GM19467 (cell line): ENCODE results near the gene GAL.
"Not testable (repeated sequence)": the region's sequence is repeated elsewhere in the genome, so short reads cannot be mapped to it uniquely, and the experiment has no call there.

ENCODE experiments used
- ATAC-seq: cut with Tn5 transposase; IDR thresholded peaks from one replicate; pipeline ENCODE4 v1.9.1; 2021; ENCODE audit warnings: mild to moderate bottlenecking, moderate library complexity; ENCODE audit not compliant: unreplicated experiment

The GAL gene, protein sequence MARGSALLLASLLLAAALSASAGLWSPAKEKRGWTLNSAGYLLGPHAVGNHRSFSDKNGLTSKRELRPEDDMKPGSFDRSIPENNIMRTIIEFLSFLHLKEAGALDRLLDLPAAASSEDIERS

DNA sequence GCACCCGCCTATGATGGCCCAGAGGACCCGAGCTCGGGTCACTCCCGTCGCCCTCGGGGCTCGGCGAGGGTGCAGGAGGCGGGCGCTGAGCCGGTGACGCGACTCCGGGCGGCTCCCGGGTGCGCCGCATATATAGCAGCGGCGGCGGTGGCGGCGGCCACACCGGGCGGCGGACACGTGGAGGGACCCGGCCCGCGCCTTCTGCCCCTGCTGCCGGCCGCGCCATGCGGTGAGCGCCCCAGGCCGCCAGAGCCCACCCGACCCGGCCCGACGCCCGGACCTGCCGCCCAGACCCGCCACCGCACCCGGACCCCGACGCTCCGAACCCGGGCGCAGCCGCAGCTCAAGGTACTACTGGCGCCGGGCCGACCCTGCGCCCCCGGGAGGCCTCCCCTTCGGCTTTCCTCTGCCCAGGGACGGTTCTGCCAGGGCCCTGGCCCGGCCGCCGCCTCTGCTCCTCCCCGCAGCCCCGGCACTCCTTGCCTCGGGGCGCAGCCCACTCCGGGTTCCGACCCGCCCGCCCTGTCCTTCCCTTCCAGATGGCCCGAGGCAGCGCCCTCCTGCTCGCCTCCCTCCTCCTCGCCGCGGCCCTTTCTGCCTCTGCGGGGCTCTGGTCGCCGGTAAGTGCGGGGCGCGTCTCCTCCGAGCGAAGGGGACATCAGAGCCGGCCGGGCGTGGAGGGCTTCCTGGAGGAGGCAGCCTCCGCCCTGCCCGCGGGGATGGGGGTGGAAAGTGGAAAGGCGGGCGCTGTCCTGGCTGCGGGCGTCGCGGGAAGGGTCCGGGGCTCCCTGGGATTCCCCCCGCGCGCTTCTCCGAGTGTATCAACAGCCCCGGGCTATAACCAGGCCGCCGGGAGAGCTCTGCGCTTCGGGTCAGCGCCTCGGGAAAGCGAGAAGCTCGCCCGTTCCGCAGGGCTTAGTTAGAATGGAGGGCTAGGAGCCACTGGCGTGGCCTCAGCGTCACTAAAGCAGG, at the start of gene GAL:
TSS of gene GAL (plus strand) at position 160 of the 972 bp plus-strand sequence. CDS start at position 540, 380 bp downstream.
- ATAC-seq, result no peak

DNA sequence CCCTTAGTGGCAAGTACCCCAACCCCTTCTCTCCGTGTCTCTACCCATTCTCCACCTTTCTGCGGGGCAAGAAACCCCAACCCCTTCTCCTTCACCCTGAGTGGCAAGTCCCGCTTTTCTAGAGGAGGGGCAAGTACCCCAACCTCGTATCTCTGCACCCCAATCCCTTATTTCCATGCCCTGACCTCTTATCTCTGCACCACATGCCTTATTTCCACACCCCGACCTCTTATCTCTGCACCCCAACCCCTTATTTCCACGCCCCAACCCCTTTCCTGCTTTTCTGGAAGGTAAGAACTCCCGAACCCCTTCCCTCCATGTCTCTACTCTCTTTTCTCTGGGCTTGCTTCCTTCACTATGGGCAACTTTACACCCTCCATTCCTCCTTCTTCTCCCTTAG, 49.7 kb upstream of the GAL start:
- not testable (repeated sequence) for ATAC-seq

DNA sequence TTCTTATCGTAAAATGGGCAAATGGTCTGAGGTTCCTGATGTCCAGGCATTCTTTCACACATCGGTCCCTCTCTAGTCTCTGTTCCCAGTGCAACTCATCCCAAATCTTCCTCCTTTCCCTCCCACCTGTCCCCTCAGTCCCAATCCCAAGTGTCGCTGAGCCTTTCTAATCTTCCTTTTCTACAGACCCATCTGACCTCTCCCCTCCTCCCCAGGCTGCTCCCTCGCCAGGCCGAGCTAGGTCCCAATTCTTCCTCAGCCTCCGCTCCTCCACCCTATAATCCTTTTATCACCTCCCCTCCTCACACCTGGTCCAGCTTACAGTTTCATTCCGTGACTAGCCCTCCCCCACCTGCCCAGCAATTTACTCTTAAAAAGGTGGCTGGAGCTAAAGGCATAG, 49.2 kb upstream of the GAL start:
- ATAC-seq, result not testable (repeated sequence)

DNA sequence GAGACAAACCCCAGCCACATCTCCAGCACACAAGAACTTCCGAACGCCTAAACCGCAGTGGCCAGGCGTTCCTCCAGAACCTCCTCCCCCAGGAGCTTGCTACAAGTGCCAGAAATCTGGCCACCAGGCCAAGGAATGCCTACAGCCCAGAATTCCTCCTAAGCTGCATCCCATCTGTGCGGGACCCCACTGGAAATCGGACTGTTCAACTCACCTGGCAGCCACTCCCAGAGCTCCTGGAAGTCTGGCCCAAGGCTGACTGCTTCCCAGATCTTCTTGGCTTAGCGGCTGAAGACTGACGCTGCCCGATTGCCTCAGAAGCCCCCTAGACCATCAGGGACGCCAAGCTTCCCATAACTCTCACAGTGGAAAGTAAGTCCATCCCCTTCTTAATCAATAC, 48.5 kb upstream of the GAL start:
- not testable (repeated sequence) for ATAC-seq

DNA sequence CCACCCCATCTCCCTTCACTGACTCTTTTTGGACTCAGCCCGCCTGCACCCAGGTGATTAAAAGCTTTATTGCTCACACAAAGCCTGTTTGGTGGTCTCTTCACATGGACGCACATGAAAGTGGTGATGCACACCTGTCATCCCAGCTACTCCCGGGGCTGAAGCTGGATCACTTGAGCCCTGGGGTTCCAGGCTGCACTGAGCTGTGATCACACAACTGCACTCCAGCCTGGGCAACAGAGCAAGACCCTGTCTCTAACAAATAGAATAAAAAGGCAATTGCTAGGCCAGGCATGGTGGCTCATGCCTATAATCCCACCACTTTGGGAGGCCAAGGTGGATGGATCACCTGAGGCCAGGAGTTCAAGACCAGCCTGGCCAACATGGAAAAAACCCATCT, 45.0 kb upstream of the GAL start:
- not testable (repeated sequence) for ATAC-seq

DNA sequence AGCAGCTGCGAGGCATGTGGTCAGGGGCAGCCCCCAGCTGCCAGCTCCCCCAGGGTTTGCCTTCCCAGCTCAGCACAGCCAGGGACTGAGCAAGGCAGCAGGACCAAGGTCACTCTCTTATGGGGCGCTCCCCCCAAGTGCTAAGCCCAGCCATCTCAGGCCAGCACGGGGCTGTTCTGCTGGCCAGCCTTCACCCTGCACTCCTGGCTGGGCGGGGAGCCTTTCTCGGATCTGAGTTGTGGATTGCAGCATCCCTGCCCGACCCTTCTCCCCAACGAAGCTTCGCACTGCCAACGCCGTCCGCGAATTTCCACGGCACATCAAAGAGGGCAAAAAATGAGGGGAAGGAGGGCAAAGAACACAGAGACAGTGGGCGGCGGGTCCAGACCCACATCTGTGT, 42.5 kb upstream of the GAL start:
- no peak for ATAC-seq

DNA sequence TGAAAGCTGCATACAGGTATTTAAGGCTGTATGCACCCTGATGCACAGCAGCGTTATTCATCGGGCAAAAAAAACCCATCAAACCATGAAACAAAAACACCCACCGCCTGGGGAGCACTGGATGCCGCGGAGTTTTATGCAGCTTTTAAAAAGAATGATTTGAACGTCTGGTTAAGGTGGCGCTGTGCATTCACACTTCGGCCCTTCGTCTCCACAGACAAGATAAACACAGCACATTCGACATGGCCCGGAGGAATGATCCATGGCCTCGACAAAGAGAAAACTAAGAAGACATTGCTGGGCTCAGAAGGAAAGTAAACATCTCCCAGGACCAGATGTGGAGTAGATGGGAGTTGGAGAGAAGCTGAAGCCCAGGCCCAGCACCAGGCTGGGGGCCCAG, 40.8 kb upstream of the GAL start:
- ATAC-seq, result no peak

DNA sequence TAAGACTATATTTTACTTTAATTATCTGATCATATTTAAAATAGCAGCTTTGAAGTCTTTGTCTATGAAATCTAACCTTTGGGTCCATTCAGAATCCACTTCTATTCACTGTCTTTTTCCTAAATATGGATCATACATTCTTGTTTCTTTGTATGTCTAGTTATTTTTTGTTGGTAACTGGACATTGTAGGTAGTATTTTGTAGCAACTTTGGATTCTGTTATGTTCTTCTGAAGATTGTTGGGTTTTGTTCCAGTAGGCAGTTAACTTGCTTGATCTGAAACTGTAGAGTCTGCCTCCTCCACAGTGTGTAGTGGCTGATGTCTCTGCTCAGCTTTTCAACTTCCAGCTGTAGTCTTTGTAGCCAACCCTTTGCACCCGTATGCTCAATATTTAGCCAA, 37.5 kb upstream of the GAL start:
- ATAC-seq, result no peak

DNA sequence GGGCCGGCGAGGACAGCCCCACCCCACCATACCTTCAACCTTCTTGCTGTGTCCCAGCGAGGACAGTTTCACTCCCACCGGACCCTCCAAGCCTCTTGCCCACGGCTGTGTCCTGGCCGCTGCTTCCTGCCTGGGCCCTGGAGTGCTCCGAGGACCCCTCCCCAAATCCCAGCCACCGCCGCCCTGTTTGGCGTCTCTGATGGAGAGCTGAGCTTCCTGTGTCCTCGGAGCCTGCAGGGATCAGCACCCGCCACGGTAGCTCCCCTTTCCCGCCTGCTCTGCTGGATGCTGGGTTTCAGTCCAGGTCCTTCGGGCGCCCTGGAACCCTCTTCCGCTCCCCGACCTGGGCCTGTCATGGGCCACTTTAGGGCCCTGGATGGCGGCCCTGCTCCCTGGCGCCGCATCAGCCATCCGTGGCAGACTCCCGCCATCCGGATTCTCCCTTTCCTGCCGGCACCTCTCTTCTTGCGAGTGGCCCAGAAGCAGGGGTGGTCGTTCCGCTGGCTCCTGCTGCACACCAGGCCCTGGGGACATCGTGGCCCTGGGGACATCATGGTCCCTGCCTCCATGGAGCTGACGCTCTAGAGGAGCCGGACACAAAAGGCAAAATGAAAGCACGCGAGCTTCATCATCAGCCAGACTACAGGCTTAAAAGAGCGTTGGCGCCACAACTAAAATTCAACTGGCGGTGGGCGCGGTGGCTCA, 34.3 kb upstream of the GAL start:
- no peak for ATAC-seq

DNA sequence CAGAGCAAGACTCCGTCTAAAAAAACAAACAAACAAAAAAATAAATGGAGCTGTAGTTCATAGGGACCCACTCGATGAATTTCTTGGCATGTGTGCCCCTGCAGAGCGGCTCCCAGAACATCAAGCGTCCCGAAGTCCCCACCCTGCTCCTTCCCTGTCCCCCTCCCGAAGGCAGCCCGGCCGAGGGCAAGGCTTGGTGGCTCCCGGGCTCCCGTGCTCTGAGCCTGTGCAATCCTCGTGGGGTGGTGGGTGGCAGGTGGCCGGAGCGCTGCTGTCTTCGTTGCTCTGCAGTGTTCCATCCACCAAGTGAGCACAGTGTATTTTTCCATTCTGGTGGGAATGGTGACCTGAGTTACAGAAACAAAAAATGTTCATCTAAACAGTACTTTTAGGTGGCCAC, 33.5 kb upstream of the GAL start:
- no peak for ATAC-seq

DNA sequence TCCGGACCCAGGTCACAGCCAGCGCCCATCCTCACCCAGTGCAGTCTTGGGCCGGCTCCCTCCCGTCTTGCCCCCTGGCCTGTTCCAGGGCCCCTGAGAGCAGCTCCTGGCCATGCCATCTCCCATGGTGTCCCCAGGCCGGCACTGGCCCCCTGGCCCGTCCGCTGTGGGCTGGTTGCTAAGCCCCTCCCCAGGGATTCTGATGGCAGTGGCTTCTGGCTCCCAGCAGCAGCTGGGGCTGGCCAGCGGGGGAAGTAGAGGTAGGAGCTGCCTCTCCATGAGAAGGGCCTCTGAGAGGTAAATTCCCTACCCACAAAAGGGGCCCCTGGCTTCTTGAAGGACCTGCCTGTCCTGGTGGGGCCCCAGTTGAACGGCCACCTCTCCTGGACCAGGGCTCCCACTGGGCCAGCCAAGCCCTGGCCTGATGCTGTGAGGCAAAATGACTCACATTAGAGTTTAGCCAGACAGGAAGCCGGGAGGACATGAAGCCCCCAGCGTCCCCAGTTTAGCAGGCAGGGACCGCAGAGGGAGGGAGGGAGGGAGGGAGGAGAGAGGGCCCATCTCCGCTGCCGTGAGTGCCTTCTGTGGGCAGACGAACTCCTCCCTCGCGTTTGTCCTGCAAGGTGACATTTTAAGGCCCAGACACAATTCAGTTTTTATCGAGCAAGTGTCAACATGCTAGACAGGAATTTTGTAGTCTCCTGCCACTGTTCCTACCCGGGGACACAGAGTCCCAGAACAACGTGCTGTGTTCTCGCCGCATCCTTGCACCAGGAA, 32.9 kb upstream of the GAL start:
- ATAC-seq, result no peak

DNA sequence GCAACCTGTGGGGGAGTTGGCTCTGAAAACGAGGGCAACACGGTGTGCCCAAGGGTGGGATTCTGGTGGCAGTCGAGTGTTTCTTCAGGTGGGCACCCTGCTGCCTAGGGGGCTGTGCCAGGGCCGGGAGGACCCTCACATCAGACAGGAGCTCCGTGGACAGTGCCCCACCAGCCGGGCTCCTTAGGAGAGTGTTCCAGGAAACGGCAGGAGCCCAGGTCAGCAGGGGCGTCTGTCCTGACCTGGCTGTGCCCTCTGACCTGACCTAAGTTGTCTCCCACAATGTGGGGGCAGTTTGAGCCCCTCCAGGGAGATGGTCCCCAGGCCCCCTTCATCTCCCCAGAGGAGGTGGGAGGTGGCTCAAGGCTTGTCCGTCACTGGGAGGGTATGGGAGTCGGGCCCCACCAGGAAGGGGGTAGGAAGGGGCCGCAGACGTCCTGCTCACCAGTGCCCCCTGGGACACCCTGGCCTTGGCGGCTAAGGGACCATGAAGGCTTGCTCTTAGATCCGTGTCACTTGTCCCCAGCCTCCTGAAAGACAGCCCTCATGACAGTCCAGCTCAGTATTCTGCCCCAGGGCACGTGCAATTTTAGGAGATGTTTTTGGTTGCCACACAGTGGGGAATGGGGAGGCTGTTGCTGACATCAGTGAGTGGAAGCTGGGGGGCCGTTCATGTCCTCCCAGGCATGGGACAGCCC, 32.2 kb upstream of the GAL start:
- no peak for ATAC-seq

DNA sequence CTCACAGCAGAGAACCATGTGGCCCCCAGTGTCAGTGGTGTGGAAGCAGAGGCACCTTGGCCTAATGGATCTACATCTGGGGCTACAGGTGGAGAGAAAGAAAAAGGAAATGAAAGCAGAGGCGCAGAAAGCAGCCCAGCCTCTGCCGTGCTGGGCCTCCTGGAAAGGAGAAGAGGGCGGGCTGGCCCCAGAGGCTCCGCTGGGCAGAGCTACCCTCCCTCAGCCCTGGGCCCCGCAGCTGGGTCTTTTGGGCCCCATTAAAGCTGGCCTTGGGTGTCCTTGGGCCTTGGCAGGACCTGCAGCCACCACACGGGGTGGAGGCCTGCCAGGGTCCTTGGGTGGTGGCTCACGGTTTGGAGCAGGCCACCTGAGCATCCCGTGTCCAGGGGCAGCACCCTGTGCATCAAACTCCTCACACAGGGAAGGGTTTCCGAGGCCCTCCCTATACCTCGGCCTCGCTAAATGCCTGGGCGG, 31.6 kb upstream of the GAL start:
- ATAC-seq, result no peak

DNA sequence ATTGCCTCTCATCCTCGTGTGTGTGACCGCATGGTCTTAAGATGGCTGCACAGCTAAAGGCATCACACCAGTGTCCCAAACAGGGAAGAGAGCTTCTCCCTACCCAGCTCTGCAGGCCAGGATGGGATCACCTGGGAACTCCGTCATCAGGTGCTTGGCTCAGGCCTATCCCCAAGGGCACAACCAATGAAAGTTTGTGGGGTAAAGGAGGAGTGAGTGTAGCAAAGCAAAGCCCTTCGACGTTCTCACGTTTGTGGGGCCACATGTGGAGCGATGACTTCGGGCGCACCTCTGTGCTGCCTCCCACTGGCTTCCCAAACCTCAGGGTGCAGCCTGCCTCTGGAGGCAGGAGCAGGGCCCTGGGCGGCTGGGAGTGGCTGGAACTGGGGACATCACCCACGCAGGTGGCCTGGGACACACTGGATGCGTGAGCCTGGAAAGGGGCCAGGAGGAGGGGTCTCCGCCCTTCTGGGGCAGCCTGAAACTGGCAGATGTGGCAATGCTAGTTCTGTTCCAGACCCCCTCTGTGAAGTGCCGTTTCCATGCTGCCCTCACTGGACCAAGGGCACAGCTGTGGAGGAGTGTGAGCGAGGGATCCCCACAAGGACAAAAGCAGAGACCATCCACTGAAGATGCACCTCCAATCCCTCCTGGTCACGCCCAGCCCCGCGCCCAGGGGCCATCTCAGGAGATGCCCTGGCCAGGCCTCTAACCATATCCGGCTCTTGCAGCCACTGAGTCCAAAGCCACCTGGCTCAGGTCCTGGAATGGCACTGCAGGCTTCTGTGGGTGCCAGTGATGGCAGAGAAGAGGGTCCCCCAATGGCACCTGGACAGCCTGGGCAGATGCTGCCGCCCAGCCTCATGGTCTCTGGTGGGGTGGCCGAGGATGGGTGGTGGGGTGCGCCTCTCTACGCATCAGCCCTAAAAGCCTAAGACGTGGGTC, 30.6 kb upstream of the GAL start:
- no peak for ATAC-seq

DNA sequence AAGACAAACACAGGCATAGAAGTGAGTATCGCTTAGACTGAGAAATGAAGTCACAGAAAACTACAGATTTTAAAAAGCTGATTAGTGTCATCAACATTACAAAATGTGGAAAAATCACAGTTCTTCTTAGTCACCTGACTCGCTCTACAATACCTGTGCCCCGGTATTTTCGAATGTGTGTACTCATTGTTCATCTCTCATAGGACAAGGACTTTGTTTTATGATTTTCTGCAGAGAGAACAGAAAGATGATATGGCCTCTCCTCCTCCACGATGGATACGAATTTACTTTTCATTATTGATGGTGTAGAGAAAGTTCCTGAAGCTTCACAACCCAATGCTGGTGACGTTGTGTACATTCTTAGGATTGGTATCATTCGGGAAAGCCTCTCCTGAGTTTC, 29.4 kb upstream of the GAL start:
- no peak for ATAC-seq

DNA sequence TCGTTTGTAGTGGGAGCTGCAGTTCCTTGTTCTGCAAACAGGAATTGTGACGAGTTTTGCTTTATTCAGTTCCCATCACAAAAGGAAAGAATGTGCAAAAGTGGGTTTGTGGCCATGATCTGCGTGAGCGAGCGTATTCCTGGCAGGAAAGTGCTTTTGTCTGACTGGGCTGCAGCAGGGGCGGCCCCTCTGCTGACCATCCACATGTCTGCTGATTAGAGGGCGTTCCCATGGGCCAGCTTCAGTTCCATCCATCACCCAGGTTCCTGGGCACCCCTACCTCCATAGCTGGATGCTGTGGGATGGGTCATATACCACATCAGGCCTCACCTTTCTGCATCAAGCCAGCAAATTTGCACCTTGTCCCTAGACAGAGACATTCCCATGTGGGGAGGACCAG, 28.9 kb upstream of the GAL start:
- ATAC-seq, result no peak

DNA sequence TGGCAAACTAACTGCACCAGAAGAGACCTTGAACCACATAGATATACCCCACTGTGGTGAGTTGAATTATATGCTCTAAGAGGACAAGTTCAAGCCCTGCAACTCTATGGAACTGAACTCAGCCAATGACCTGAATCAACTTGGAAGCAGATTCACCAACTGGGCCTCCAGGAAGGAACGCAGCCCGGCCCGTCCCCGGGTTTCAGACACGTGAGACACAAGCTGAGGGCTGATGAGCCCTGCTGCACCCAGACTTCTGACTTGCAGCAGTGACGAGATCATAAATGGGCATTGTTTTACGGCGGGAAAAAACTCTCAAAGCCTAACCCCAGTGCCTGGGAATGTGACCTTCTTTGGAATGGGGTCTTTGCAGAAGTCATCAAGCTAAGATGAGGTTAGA, 28.5 kb upstream of the GAL start:
- no peak for ATAC-seq

DNA sequence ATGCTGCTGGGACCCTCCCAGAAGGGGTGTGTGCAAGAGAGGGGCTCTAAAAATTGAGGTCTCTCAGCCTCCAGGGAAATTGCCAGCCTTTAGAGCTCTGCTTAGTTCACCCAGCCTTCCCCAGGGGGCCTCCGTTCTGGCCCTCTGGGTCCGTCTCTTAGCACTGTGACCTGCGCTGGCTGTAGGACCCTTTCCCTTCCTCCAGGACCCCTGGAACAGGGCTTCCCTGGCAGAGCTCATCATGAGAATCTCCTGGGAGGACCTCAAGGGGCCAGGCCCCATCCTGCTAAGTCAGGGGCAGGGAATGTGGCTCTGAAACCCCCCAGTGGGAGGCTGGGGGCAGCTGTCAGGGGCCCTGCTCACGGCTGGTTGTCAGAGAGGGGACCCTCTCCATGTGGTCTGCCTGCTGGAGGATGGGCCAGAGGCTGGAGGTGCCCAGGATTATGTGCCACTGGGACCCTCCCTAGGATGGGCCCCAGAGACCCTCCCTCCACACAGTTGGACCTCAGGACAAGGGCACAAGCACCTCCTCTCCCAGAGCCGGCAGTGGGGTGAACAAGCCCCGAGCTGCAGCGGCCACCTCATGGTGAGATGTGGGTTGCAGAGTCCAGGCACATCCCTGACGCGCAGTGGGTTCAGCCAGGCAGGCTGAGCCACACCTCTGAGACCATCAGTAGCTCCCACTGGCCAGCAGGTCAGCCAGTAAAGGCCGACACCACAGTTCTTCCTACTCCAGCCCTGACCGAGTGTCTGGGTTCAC, 27.1 kb upstream of the GAL start:
- no peak for ATAC-seq

DNA sequence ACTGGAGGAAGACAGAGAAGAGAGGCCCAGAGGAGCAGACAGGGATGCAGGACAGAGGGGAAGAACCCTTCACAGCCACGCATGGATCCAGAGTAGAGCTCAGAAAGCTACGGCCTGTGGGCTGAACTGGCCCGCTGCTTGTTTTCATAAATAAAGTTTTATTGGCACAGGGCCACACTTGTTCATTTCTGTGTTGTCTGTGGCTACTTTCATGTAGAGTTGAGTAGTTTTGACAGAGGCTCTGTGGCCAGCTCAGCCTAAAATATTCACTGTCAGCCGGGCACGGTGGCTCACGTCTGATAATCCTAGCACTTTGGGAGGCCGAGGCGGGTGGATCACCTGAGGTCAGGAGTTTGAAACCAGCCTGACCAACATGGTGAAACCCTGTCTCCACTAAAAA, 26.2 kb upstream of the GAL start:
- no peak for ATAC-seq
